GM21737 (cell line): ENCODE results near the gene DNMT1.

ENCODE experiments used
- ATAC-seq: cut with Tn5 transposase; IDR thresholded peaks from one replicate; pipeline ENCODE4 v1.9.1; 2021; ENCODE audit warnings: mild to moderate bottlenecking, moderate library complexity; ENCODE audit not compliant: unreplicated experiment

Gene DNMT1

DNA sequence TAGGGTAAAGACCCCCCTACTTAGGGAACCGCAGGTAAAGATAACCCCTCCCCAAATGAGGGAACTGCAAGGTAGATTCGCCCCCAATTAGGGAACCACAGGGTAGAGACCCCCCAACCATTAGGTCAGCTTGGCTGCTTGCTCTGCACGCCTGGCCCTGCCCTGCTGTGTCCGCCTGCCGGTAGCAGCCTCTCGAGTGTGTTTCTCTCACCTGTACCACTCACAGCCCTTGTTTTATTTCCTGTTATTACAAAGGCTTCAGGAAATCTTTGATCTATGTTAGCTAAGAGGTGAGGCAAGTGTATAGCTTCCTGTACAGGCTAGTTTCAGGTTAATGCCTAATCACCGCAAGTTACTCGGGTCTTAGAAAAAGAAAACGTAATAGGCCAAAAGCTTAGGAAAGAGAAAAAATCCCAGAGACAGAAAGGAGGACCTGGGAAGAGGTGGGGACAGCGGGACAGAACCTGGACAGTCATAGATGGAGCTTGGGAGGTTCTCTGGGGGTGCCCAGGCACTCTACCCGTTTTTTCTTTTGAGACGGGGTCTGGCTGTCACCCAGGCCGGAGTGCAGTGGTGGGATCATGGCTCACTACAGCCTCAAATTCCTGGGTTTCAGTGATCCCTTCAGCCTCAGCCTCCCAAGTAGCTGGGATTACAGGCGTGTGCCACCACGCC lies 51.9 kb downstream of the DNMT1 start:
- ATAC-seq = no peak

DNA sequence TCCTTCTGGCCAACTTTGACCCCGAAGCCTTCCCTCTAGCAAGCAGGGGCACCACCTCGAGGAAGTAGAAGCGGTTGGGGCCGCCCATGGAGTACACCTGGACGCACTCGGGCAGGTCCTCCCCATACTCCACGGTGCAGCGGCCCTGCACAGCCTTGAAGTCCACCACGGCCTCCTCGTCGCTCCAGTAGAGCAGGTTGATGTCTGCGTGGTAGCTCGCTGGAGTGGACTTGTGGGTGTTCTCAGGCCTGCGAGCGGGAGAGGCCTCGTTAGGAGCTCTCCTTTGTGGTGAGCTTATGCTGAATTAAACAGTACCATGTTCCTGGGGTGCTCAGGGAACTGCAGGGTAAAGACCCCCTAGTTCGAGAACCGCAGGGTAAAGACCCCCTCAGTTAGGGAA lies 52.8 kb downstream of the DNMT1 start:
- ATAC-seq = no peak

DNA sequence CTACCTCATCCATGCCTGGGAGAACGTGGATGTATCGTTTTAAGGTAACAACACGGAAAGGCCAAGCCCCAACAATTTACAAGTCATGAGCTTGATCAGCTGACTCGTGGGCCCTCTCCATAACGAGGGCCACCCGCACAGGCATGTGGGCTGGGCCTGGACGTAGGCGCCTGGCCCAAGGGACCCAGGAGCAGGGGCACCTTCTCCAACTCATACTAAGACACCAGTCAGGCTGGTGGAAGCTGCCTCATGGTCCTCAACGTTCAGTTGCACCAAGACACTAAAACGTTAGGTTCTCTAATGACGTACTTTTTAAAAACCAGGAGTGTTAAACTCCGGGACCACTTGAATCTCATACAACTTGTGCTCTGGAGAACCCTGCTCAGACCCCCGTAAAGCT lies 53.3 kb downstream of the DNMT1 start:
- no peak for ATAC-seq

- ATAC-seq = no peak
These were observed 54.8 kb downstream of the DNMT1 start for GRCh38 chr19:10139952-10140351.

GRCh38 chr19:10138879-10139795 lies 55.6 kb downstream of the DNMT1 start:
- ATAC-seq = no peak

- no peak for ATAC-seq
These were observed 56.7 kb downstream of the DNMT1 start for GRCh38 chr19:10137751-10138682.

GRCh38 chr19:10136936-10137335 lies 57.8 kb downstream of the DNMT1 start:
- no peak for ATAC-seq

DNA sequence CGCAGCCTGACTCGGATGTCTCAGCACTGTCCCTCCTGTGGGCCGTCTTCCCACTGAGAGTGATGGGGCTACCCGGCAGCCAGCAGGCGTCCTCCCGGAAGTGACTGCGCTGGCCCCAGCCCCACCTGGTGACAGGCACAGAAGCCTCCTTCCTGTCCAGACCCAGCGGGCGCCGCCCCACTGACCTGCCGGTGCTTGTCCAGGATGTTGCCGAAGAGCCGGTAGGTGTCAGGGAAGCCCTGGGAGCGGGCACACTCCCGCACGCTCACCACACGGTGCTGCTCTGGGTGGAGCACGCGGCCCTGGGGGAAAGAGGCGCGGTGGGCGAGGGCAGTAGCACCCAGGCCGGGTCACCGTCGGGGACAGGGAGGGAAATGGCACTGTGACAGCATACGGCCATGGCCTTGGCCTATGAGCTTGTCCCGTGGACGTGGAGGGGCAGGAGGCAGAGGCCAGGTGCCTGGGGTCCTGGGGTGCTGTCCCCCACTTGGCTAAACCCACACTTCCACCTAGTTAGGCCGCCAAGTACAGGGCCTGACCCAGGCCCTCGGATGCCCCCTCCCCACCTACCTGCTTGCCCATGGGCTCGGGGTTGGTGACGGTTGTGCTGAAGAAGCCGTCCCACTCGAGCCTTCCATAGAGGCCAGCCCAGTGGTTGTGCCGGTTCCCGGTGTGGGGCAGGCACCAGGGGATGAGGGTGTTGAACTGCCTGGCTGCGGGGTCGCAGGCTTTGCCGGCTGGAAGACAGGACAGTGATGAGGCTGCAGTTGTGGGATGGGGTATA lies 59.0 kb downstream of the DNMT1 start:
- ATAC-seq = no peak

GRCh38 chr19:10134040-10134439 lies 60.7 kb downstream of the DNMT1 start:
- no peak for ATAC-seq

- ATAC-seq = no peak
These were observed 61.2 kb downstream of the DNMT1 start for GRCh38 chr19:10133596-10133995.

- ATAC-seq = no peak
These were observed 61.8 kb downstream of the DNMT1 start for GRCh38 chr19:10132905-10133304.

- no peak for ATAC-seq
These were observed 68.5 kb downstream of the DNMT1 start for GRCh38 chr19:10126213-10126639.

DNA sequence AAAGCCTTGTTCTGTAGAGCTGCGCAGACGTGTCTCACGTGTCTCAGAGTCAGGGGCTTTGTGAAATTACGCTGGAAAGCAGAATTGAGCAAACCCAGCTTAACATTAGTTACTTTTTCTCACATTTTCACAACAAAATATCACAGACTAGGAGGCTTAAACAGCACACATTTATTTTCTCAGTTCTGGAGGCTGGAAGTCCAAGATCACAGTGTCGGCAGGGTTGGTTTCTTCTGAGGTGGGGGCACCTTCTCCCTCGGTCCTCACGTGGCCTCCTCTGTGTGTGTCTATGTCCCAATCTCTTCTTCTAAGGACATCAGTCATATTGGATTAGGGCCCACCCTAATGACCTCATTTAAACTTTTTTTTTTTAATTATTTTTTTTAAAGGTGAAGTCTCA lies 70.3 kb downstream of the DNMT1 start:
- no peak for ATAC-seq

DNA sequence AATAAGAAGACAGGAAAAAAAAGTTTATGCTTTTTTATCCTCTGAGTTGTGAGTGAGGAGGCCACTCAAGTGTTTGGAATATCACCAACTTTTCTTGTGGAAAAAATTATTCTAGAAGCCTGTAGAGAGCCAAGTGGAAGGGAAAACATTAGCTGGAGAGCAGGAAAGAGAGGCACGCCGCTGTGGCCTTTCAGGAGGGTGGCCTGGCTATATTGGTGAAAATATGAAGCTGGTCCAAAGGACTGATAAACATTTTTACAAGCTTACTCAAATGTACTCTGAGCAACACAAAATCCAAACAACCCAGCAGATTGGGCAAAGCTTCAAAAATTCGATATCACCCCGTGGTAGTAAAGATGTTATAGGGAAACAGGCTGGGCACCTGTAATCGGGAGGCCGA lies 72.7 kb downstream of the DNMT1 start:
- no peak for ATAC-seq

DNA sequence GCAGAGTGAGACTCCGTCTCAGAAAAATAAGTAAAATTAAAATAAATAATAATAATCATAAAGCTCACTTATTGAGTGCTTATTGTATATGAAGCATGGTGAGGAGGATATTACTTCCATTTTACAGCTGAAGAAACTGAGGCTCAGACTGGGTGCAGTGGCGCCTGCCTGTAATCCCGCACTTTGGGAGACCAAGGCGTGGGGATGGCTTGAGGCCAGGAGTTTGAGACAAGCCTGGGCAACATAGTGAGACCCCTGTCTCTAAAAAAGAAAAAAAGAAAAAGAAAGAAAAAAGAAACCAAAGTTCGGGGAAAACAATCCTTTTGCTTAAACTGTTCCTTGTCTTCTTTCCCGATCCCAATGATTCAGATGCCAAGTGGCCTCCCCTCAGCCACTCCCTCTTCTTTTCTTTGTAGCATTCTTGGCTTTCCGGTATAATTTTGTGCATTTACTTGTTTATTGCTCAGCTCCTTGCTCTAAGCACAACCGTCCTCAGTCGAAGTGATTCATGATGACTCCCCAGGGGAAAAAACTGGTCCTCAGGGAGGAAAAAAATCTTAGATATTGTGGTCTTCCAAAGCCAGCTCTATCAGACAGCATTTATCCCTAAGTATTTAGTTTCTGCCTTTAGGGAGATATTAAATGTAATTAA lies 74.1 kb downstream of the DNMT1 start:
- no peak for ATAC-seq

DNA sequence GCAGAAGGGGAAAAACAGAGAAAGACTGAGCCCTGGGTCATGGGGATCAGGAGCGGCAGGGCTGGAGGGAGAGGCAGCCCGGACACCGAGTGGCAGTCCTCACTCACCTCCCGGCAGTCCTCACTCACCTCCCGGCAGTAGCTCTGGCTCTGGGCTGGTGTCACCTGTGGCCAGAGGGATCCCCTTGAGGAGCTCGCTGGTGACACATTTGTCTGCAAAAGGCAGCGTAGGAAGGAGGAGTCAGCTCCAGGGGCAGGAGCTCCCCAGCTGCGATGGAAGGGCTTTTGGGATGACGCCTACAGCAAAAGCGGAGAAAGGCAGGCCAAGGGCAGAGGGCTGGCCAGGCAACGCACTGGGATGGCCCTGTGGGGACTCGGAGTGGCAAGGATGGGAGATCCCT lies 75.8 kb downstream of the DNMT1 start:
- ATAC-seq = no peak

DNA sequence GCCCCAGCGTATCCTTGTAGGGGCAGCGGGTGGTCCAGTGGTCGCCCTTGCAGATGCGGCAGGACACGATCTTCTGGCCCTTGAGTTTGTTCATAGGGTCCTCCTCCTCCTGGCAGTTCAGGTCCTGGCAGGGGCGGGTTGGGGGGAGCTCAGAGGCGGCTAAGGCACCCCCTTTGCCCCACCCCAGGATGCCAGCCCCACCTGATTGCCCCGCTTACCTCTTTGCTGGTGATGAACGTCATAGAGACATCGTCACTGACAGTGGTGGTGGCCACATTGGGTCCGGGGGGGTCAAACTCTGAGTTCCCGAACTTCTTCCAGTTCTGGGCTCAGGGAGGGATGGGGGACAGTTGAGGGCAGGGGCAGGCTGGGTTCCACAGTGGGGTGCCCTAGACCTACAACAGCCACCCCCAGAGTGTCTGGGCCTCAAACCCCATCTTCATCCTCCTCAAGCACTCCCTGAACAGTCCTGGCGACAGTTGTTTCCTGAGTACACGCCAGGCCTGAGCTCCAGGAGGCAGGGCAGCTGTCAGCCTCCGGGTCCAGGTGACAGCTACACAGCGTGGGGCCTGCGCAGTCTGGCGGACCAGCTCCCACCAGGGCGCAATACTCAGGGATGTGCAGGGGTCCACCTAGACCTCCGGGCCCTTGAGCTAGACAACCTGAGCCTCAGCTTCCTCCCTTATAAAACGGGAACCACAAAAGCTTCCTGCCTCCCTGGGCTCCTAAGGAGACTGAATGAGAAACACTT lies 77.7 kb downstream of the DNMT1 start:
- ATAC-seq = no peak

DNA sequence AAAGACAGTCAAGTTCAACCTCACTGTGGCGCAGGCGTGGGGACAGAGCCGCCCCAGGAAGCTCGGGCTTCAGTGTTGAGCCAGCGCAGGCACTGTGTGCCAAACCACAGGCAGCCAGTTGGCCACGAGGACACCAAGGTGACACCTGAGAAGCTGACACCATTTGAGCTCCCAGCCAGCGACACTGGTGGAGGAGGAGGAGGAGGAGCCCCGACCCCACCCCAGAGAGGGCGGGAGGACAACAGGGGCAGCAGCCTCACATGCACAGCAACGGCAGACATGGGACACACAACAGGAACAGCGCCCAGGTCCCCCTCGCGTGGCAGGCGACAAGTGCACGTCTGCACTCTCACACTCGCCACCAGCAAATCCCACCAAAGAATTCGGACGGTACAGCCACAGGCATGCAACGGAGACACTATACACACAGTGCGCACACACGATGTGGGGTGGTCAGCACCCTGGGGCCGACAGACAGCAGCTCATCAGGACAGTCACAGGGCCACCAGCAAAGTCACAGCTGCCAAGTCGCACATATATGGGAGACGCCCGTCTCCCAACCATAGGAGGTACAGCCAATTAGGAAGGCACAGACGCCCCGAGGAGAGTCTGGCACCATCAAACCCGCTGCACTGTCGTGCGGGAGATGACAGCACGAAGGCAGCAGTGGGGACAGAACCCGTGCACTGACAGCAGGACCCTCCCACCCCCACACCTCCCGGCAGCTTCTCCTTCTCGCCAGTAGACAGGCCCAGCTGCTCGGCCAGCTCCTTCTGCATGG lies 78.5 kb downstream of the DNMT1 start:
- no peak for ATAC-seq
